SK-N-MC (cell line): ENCODE measurements around the gene MRM1.

ENCODE experiments used
- EZH2 ChIP-seq: fragments of 200-600 bp; sonication (generic); IDR thresholded peaks from one replicate; pipeline ENCODE4 v1.6.1; 2017; ENCODE audit warnings: antibody characterized with exemption
- POLR2AphosphoS5 ChIP-seq: IDR thresholded peaks from 2 replicates; pipeline ENCODE4 v1.6.1; 2012; ENCODE audit warnings: mild to moderate bottlenecking, low read depth, low read length, borderline replicate concordance

DNA sequence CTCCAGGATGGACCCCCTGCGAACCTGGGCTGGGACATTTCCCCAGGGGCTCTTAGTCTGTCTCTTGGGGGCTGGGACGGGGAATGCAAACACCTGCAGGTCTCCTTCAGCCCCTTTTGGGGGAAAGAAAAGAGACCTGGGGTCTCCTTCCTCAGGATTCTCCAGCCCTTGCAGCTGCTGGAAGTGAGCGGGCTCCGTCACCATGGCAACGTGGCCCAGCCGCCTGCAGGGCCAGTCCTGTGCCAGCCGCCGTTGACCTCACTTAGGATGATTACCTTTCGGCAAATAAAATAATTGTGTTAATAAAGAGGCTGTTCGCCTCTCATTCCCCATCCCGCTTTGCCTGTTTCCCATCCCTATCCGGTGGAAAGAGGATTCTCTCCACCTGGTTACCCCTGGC, 25.7 kb downstream of the MRM1 start:
- TF ChIP-seq POLR2AphosphoS5: no peak
- no peak for TF ChIP-seq EZH2
